Fibroblast of the conjunctiva (primary cell): ENCODE results near the gene CTBP1.
A peak's percentile ranks its signal among the peaks of the same experiment; 100 is the strongest.

ENCODE experiments used
- DNase-seq: peaks from one replicate; pipeline ENCODE4 v3.0.0-alpha.2; 2010; ENCODE audit warnings: low read depth

Gene CTBP1

GRCh38 chr4:1172971-1173757 is 75.8 kb downstream of the CTBP1 start:
- peak; percentile 76 for DNase-seq

DNA sequence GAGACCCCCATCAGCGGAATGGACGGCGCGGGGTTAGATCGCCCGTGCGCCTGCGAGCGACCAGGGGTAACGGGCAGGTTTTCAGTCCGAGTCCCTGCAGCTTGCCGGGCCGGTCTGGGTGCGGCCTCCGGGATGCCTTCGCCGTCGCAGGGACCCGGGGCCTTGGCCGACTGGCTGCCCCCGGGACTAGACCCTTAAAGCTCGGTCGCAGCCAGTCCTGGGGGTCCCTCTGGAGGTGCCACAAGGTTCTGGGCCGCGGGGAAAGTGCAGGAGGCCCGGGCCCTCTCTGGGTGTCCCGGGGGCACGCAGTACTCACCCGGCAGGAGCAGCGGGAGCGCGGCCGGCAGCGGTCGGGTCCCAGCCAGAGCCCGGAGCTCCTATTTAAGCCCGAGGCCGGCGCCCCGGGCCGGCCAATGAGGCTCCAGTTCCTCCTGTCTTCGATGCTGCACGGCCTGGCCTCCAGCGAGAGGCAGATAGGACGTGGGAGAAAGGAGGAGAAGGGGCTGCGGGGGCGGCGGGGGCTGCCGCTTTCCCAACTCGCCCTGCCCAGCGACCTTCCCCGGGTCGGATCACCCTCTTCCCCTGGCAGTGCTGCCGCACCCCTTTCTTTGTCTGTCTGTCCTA is 76.6 kb downstream of the CTBP1 start, which contains the start of gene SPON2:
Gene SPON2 (minus strand): TSS at position 356 of the 624 bp plus-strand sequence.
- no peak for DNase-seq

- no peak for DNase-seq
Observed at GRCh38 chr4:1171311-1172227, 77.4 kb downstream of the CTBP1 start.

- DNase-seq = no peak
Observed at GRCh38 chr4:1170976-1171310, 78.0 kb downstream of the CTBP1 start.

DNA sequence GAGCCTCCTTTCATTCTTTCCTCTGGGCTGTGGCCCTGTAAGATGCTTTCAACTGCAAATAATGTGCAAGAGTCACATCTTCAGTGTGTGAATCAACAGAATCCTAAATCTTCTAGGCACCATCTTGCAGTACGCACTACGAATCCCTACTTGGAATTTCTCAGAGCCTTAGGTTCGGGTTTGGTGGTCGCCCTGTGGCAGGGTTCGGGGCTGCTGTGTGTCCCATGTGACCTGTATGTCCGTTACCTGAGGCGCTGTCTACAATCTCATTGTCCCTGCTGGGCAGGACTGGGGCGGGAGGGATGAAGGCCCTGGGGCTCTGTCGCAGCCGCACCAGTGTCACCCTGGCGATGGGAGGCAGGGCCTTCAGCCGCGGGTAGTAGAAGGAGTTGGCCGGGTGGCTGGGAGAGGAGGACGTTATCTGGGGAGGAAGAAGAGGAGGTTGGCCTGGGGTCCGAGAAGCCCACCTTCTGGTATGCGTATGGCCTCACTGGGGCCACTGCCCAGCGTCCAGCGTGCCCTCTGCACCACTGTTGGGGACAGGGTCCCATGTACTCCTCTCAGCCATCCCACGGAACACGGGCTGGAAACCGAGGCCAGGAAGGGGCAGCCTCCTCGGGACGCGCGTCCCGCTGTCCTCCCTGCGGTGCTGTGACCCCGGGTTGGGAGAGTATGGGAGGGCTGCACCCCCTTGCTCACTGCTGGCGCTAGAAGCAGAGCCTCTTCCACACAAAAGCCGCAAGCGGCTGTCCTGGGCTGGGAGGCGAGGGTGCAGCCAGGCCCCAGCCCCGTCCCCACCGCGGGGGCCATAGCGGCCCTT is 78.6 kb downstream of the CTBP1 start:
- no peak for DNase-seq

DNA sequence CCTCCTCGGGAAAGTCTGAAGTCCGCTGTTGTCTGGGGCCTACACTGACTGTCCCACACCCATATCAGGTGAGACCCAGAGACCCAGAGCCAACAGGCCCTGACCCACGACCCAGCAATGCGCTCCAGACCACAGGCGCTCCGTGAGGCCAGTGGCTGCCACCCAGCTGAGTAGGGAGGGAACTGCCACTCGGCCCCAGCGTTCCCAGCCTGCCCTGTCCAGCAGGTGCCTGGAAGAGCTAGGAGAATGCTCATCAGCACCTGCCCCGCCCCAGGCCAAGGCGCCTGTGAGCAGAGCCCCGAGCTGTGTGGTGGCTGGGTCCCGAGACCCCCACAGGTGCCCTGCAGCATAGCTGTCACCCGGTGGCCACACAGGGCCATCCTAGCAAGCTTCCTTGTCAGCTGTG is 79.2 kb downstream of the CTBP1 start:
- no peak for DNase-seq

- DNase-seq = no peak
Observed at GRCh38 chr4:1169171-1169671, 79.7 kb downstream of the CTBP1 start.

DNA sequence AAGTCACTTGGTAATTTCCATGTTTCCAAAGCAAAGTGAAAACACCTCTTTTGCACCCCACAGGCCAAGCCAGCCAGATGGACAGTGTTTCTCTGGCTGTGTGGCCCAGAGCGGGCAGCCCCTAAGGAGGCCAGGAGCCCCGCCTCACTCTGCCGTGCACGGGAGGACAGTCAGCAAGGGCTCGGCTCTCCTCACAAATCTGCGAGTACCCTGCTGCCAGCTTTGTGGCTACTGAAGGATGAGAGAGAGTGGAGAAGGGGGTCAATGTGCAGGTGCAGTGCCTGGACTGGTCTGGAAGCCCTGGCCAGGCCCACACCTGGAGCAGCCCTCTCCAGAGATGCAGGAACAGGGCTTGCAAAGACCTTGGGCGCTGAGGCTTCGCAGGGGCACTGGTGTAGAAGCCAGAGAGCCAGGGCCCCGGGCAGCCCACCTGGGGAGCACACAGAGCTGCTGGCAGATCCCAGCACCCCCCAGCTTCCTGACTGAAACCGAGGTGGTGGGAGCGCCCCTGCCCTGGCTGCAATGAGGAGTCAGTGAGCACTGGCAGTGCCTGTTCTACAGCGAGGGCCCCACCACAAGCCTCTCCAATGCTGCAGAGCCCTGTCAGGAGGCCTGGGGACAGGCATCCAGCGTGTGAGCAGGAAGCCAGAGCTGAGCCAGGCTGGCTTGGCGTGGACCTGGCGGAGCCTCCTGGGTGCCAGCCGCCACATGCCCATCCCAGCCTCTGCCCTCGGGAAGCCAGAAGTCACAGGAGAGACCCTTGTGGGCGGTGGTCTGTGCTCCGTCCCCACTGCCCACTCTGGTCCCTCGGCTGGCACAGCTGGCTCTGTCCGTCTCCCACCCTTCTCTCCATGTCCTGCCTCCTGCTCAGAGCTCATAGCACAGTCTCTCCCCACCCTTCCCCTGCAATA is 80.5 kb downstream of the CTBP1 start:
- DNase-seq = no peak

- peak; percentile 38 for DNase-seq
Observed at GRCh38 chr4:1167244-1167949, 81.5 kb downstream of the CTBP1 start.

DNA sequence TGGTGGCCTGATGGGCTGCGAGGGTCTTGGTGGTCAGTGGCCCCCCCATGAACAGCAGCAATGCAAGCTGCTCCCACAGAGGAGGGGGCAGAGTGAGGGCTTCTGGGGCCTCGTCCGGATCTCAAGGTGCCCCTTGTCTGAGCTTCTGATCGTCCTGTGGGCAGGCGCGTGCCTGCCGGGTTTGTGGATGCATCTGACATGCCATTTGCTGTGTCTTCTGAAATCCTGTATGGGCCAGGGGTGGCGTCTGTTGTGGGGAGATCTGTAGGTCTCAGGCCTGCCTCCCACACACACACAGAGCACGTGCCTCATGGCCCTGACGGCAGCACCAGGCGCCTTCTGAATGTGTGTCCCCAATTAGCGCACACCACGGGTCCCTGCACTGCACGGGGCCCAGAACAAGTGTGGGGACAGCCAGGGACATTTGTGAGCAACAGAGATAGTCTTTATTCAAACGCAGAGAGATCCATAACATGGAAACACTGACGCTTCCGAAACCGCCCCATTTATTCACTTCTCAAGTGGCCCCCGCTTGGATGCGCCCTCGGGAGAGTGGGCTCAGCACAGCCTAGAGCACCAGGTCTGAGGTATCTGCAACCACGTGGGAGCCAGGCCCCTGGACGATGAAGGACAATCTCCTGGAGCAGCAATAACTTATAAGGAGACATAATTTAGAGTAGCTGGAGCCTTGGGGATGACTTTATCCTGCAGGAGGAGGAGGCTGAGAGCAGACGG is 82.3 kb downstream of the CTBP1 start:
- no peak for DNase-seq

- DNase-seq = no peak
Observed at GRCh38 chr4:1164956-1165545, 83.9 kb downstream of the CTBP1 start.

DNA sequence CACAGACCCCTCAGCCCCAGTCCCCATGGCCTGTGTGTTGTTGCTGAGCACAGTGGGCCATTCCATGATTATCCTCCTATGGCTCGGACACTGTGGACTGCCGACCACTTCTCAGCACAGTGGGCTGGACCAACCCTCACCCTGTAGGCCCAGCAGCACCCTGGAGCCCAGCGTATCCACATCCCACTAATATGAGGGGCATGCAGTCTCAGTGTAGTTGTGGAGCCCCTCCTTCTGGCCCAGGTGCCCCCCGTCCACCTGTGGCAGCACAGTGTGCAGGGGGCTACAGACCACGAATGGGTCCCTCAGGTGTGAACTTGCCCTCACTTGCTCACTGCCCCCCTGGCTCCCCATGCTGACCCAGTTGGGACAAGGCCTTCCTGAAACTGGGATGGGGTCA is 84.5 kb downstream of the CTBP1 start:
- no peak for DNase-seq

DNA sequence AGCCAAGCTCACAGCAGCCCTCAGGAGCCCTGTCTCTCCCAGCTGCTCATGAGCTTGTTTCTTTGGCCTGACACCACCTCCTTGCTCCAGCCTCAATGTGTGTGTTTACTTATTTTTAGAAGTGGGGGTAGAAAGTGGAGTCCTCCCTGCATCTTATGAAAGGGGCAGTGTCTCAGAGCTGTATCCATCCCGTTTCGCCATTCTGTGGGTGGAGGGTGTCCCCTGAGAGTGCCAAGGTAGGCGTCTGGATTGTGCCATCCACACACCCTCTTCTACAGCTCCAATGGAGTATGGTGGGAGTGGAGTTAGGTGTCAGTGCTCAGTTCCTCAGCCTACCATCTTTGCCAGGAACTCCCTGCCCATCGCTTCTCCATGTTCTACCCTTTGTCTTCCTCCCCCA is 84.9 kb downstream of the CTBP1 start:
- DNase-seq = no peak
